LNCaP clone FGC (cell line): Measurements from ENCODE around the gene SHC4.

Experiments used
- DNase-seq: peaks from one replicate; pipeline ENCODE4 v3.0.0-alpha.2; 2011; ENCODE audit warnings: low read depth
- H3K4me3 ChIP-seq: 2 replicates; pipeline ENCODE4 v1.5.1; 2011; ENCODE audit warnings: mild to moderate bottlenecking, low read depth, low read length, control low read depth
- CTCF ChIP-seq: IDR thresholded peaks from 2 replicates; pipeline ENCODE4 v1.5.1; 2012; ENCODE audit warnings: mild to moderate bottlenecking; ENCODE audit not compliant: control insufficient read depth, insufficient read depth; ENCODE audit errors: extremely low read depth

Gene SHC4

GRCh38 chr15:48865370-48866079 is 98.2 kb downstream of the SHC4 start:
- DNase-seq = no peak
- TF ChIP-seq CTCF = no peak
- no peak overlapping the region for H3K4me3 ChIP-seq

GRCh38 chr15:48862705-48863104 is 101.0 kb downstream of the SHC4 start:
- no peak for DNase-seq
- H3K4me3 ChIP-seq = no peak overlapping the region
- TF ChIP-seq CTCF = no peak

- no peak for DNase-seq
- TF ChIP-seq CTCF = peak; percentile 77
- H3K4me3 ChIP-seq = no peak overlapping the region
These were observed 101.8 kb downstream of the SHC4 start for GRCh38 chr15:48861813-48862431.

- no peak for DNase-seq
- H3K4me3 ChIP-seq = no peak overlapping the region
- TF ChIP-seq CTCF = no peak
These were observed 104.3 kb downstream of the SHC4 start for GRCh38 chr15:48859426-48859825.

- H3K4me3 ChIP-seq = no peak overlapping the region
- no peak for DNase-seq
- TF ChIP-seq CTCF = no peak
These were observed 105.3 kb downstream of the SHC4 start for GRCh38 chr15:48858401-48858800.

- TF ChIP-seq CTCF = no peak
- no peak overlapping the region for H3K4me3 ChIP-seq
- no peak for DNase-seq
These were observed 106.8 kb downstream of the SHC4 start for GRCh38 chr15:48856942-48857341.
